AG04449 (cell line): Measurements from ENCODE around the gene LCE2A.

Source experiments
- CTCF ChIA-PET: fragments of 350-600 bp; formaldehyde crosslinking; extraction: SDS; loops from one replicate; lab custom pipeline; 2021; ENCODE audit warnings: antibody characterized with exemption; lab: Yijun Ruan, JAX
- POLR2A ChIA-PET: fragments of 400-600, 350-600 bp; formaldehyde crosslinking; extraction: SDS; loops from one replicate; lab custom pipeline; 2020; ENCODE audit warnings: antibody characterized with exemption, inconsistent platforms; lab: Yijun Ruan, JAX
- DNase-seq: peaks from one replicate; pipeline ENCODE4 v3.0.0-alpha.2; 2010; ENCODE audit warnings: low read depth, low spot score
- H3K4me3 ChIP-seq: 2 replicates; pipeline ENCODE4 v1.5.1; 2011; ENCODE audit warnings: low read depth, mild to moderate bottlenecking, control low read depth, low read length
- TF ChIP-seq, protein P1 (sequence below): IDR thresholded peaks from one replicate; pipeline ENCODE4 v1.5.1; 2011; ENCODE audit warnings: mild to moderate bottlenecking, moderate library complexity, low read length, control low read depth, inconsistent platforms; ENCODE audit not compliant: insufficient read depth; ENCODE audit errors: missing control alignments

Gene LCE2A

DNA sequence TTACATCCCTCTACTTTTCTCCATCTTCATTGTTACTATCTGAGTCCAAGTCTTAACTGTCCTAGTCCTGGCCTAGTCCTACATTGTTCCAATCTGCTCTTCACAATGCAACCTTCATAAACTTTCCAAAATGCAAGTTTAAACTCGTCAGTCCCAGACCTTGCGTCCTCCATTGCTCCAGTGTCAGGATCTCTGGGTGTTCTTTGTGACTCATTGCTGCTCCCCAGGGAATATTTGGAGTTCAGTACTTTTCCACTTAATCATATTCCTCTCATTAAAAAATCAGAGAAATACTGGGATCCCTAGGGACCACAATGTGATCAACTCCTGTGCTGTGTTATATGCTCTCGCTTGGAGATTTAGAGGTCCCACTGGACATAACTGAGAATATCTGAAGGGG lies 41.7 kb downstream of the LCE2A start:
- H3K4me3 ChIP-seq: no peak overlapping the region
- no peak for DNase-seq
- POLR2A ChIA-PET: interaction anchor here (0.6 kb wide), 1 partner anchor 103 kb away, joined by 3 read pairs; the partner anchor contains the start of gene LCE6A
- TF ChIP-seq, protein P1, sequence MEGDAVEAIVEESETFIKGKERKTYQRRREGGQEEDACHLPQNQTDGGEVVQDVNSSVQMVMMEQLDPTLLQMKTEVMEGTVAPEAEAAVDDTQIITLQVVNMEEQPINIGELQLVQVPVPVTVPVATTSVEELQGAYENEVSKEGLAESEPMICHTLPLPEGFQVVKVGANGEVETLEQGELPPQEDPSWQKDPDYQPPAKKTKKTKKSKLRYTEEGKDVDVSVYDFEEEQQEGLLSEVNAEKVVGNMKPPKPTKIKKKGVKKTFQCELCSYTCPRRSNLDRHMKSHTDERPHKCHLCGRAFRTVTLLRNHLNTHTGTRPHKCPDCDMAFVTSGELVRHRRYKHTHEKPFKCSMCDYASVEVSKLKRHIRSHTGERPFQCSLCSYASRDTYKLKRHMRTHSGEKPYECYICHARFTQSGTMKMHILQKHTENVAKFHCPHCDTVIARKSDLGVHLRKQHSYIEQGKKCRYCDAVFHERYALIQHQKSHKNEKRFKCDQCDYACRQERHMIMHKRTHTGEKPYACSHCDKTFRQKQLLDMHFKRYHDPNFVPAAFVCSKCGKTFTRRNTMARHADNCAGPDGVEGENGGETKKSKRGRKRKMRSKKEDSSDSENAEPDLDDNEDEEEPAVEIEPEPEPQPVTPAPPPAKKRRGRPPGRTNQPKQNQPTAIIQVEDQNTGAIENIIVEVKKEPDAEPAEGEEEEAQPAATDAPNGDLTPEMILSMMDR: no peak
- CTCF ChIA-PET: no interaction called here

DNA sequence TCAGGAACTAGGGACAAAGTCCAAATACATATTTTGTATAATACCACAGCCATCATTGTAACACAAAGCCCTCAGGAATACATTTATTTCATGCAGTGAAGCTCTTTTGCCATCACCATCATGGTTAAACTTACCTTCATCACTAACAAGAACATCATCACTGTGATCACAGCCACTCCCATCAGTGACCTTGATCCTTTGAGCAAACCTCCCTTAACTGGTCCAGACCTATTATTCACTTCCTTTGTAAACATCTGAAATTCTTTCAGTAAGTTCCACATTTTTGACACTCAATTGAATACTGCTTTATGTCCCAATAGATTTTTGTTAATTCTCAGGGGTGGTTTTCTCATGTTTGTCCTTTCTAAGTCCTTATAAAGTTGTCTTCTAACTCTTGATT lies 43.5 kb downstream of the LCE2A start:
- TF ChIP-seq, protein P1: no peak
- ChIA-PET POLR2A (no interaction called here), CTCF (interaction anchor here (1.3 kb wide), 1 partner anchor 36 kb away, joined by 3 read pairs; no protein-coding TSS in a partner anchor)
- DNase-seq: no peak
- H3K4me3 ChIP-seq: no peak overlapping the region

DNA sequence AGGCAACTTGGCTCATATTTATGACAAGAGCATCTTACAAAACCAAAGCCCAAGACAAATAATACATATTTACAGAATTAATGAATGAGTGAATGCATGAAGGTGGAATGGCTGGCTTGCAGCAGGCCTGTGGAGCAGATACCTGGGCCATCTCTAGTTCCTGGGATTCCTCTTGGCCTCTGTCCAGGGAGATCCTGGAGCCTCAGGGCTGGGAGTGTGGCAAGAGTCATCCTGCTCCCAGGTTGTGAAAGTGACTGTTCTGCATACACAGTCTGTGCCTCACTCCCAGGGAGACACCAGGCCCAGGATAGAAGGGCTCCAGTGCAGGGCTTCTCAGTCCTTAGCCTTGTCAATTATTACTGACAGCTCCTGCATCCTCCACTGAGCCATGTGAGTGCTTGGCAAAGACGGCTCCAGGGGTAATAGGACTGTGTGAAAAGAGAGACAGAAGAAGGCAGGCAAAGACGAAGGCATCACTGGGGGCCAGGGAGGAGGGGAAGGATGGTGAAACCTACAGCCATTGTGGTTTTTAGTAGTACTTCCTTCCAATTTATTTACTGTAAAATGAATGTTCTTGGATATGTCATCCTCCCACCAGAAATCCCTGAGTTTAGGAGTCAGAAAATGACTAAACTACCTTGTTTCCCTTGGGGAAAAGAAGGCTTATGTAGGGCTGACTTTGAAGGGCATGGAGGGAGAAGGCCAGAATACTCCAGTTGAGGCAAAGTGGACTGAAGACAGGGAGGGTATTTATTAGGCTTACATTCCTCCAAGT lies 45.4 kb downstream of the LCE2A start:
- POLR2A ChIA-PET: no interaction called here
- H3K4me3 ChIP-seq: no peak overlapping the region
- CTCF ChIA-PET: no interaction called here
- TF ChIP-seq, protein P1: no peak
- no peak for DNase-seq

DNA sequence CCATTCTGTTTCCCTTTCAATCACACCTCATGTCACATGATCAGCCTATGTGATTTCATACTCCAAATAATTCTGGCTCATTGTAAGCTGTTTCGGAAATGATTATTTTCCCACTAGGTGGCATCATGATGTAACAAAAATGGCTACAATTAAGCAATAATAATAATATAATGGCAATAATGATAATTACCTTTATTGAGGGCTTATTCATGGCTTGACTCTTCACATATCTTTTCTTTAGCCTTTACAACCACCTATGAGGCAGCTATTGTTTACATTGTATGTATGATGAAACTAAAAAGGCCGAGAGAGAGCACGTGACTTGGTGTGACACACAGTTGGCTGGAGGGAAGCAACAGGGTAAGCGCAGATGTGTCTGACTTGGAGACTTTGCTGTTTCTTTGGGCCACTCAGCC lies 47.2 kb downstream of the LCE2A start:
- no peak overlapping the region for H3K4me3 ChIP-seq
- no peak for DNase-seq
- TF ChIP-seq, protein P1: no peak
- ChIA-PET POLR2A (no interaction called here), CTCF (no interaction called here)

DNA sequence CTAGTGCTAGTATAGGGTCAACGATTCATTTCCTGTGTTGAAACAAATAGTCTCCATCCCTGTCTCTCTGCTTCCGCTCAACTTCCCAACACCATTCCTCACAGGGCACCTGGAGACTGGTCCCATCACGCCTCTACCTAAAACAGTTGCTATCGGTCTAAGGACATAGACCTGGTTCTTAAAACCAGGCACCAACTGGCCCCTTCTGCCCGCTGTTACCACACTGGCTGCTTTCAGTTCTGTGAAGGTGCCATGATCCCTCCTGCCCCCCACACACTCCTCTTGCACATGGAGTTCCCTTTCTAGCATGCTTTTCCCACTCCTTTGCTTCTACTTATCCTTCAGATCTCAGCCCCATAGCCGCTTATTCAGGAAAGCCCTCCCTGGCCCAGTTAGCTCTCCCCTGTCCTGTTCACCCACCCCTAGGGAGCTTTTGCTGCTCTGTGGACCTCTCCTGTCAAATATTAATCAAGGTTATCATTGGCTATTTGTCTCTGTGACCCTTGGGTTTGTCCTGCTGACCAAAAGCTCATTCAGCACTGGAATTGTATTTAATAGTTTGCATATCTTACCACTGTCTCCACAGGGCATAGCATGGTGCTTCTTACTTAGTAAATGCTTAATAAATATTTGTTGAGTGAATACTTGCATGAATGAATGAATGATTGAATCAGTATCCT lies 47.8 kb downstream of the LCE2A start:
- H3K4me3 ChIP-seq: no peak overlapping the region
- CTCF ChIA-PET: no interaction called here
- TF ChIP-seq, protein P1: no peak
- POLR2A ChIA-PET: no interaction called here
- DNase-seq: no peak

DNA sequence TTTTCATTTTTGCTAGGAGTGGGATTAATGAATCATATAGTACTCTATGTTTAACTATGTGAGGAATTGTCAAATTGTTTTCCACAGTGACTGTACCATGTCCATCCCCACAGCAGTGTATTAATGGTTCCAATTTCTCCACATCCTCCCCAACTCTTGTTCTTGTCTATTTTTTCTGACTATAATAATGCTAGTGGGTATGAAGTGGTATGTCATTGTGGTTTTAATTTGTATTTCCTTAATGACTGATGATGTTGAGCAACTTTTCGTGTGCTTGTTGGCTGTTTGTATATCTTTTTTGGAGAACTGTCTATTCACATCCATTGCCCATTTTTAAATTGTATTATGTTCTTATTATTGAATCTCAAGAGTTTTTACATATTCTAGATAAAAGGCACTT lies 49.7 kb downstream of the LCE2A start:
- H3K4me3 ChIP-seq: no peak overlapping the region
- ChIA-PET POLR2A (no interaction called here), CTCF (no interaction called here)
- no peak for DNase-seq
- TF ChIP-seq, protein P1: no peak
